ENCODE measurements around the gene TRPM5.

GRCh38 chr11:2413742-2414579 lies 30.4 kb downstream of the TRPM5 start:
- TF ChIP-seq CTCF (IDR thresholded peaks at IDR 0.05) (no peak), POLR2A (IDR thresholded peaks at IDR 0.05) (no peak), EP300 (IDR thresholded peaks at IDR 0.05) (no peak)
